HAP-1 (cell line): ENCODE measurements around the gene DCST1.

Experiments used
- DNase-seq, 2 experiments: peaks; one replicate each; pipeline ENCODE4 v3.0.0-alpha.2; 2016 to 2020; ENCODE audit warnings: low spot score in 2 of 2
- H3K27me3 ChIP-seq: fragments of 250-450 bp; sonication (Bioruptor Pico); 2 replicates; pipeline ENCODE4 v1.5.1; 2020; ENCODE audit warnings: low read depth, mild to moderate bottlenecking, moderate library complexity
- H3K36me3 ChIP-seq: fragments of 250-450 bp; sonication (Bioruptor Pico); replicated peaks from 2 replicates; pipeline ENCODE4 v1.5.1; 2020; ENCODE audit warnings: mild to moderate bottlenecking
- H3K4me1 ChIP-seq: fragments of 250-450 bp; sonication (Bioruptor Pico); 2 replicates; pipeline ENCODE4 v1.5.1; 2020; ENCODE audit warnings: mild to moderate bottlenecking
- H3K4me3 ChIP-seq: fragments of 250-450 bp; sonication (Bioruptor Pico); 2 replicates; pipeline ENCODE4 v1.5.1; 2020; ENCODE audit warnings: mild to moderate bottlenecking, moderate library complexity
- H3K9me3 ChIP-seq: fragments of 250-450 bp; sonication (Bioruptor Pico); 2 replicates; pipeline ENCODE4 v1.5.1; 2020; ENCODE audit warnings: mild to moderate bottlenecking, moderate library complexity
- in situ Hi-C: fragments of 300-500 bp; cut with MboI; formaldehyde crosslinking; loops from 3 replicates; pipeline ENCODE4 v1.14.3; 2020; ENCODE audit warnings: low sequenced_read_pairs, inconsistent platforms, mixed read lengths

Gene DCST1

GRCh38 chr1:155086128-155086741 lies 52.6 kb downstream of the DCST1 start:
- H3K4me1 ChIP-seq: peaks cover 15% of the 10 kb centered on the region
- H3K27me3 ChIP-seq: no peaks in the 10 kb centered on the region
- peak in 1 of 2 experiments; percentile 88 for DNase-seq
- no peaks in the 10 kb centered on the region; the same call in 1 of the 2 replicates for H3K36me3 ChIP-seq
- H3K4me3 ChIP-seq: peak overlapping the region; percentile 66
- in situ Hi-C loops: loop anchor here (10.0 kb wide), 1 partner anchor 61 kb away; no protein-coding TSS in a partner anchor
- H3K9me3 ChIP-seq: no peaks in the 10 kb centered on the region

GRCh38 chr1:155086856-155087535 lies 53.4 kb downstream of the DCST1 start:
- no peak for DNase-seq
- no peak overlapping the region for H3K4me3 ChIP-seq

GRCh38 chr1:155091071-155092051 lies 57.7 kb downstream of the DCST1 start:
- Histone ChIP-seq H3K9me3 (no peaks in the 10 kb centered on the region), H3K36me3 (no peaks in the 10 kb centered on the region; the same call in 1 of the 2 replicates), H3K4me1 (peaks cover under 1% of the 10 kb centered on the region), H3K27me3 (peaks cover 4% of the 10 kb centered on the region; the same call in 1 of the 2 replicates), H3K4me3 (no peak overlapping the region)
- peak; percentile 73 to 94 for DNase-seq
- in situ Hi-C loops: loop anchor here (5.0 kb wide), 1 partner anchor 76 kb away; no protein-coding TSS in a partner anchor

More at GRCh38 chr1:155086856-155087535, 53.4 kb downstream of the DCST1 start:
- in situ Hi-C loops: loop anchor here (10.0 kb wide), 1 partner anchor 62 kb away; no protein-coding TSS in a partner anchor
- Histone ChIP-seq H3K27me3 (no peaks in the 10 kb centered on the region), H3K9me3 (no peaks in the 10 kb centered on the region), H3K4me1 (peaks cover 15% of the 10 kb centered on the region), H3K36me3 (no peaks in the 10 kb centered on the region; the same call in 1 of the 2 replicates)

GRCh38 chr1:155092131-155092530 lies 58.5 kb downstream of the DCST1 start:
- no peak for DNase-seq
- Histone ChIP-seq H3K27me3 (peaks cover 4% of the 10 kb centered on the region; the same call in 1 of the 2 replicates), H3K4me3 (no peak overlapping the region), H3K9me3 (no peaks in the 10 kb centered on the region), H3K36me3 (no peaks in the 10 kb centered on the region), H3K4me1 (no peaks in the 10 kb centered on the region; the same call in 1 of the 2 replicates)
- in situ Hi-C loops: loop anchor here (5.0 kb wide), 1 partner anchor 75 kb away; no protein-coding TSS in a partner anchor

- H3K4me3 ChIP-seq: no peak overlapping the region
- DNase-seq: no peak
- peaks cover 4% of the 10 kb centered on the region; the same call in 1 of the 2 replicates for H3K27me3 ChIP-seq
- no peaks in the 10 kb centered on the region for H3K9me3 ChIP-seq
- in situ Hi-C loops: loop anchor here (5.0 kb wide), 1 partner anchor 75 kb away; no protein-coding TSS in a partner anchor
- no peaks in the 10 kb centered on the region for H3K36me3 ChIP-seq
- H3K4me1 ChIP-seq: no peaks in the 10 kb centered on the region; the same call in 1 of the 2 replicates
Measured at GRCh38 chr1:155092641-155093040, 59.0 kb downstream of the DCST1 start.

GRCh38 chr1:155093911-155094621 lies 60.4 kb downstream of the DCST1 start:
- Histone ChIP-seq H3K9me3 (no peaks in the 10 kb centered on the region), H3K36me3 (no peaks in the 10 kb centered on the region), H3K27me3 (peaks cover 4% of the 10 kb centered on the region; the same call in 1 of the 2 replicates), H3K4me1 (no peaks in the 10 kb centered on the region; the same call in 1 of the 2 replicates), H3K4me3 (no peak overlapping the region)
- DNase-seq: peak in 1 of 2 experiments; percentile 60
- in situ Hi-C loops: loop anchor here (5.0 kb wide), 1 partner anchor 73 kb away; no protein-coding TSS in a partner anchor

GRCh38 chr1:155094622-155094948 lies 61.0 kb downstream of the DCST1 start:
- DNase-seq: no peak
- Histone ChIP-seq H3K36me3 (no peaks in the 10 kb centered on the region), H3K9me3 (no peaks in the 10 kb centered on the region), H3K27me3 (peaks cover 4% of the 10 kb centered on the region; the same call in 1 of the 2 replicates), H3K4me1 (no peaks in the 10 kb centered on the region; the same call in 1 of the 2 replicates), H3K4me3 (no peak overlapping the region)
- in situ Hi-C loops: loop anchor here (5.0 kb wide), 1 partner anchor 73 kb away; no protein-coding TSS in a partner anchor

- peaks cover 4% of the 10 kb centered on the region; the same call in 1 of the 2 replicates for H3K27me3 ChIP-seq
- DNase-seq: no peak
- no peaks in the 10 kb centered on the region for H3K9me3 ChIP-seq
- H3K36me3 ChIP-seq: no peaks in the 10 kb centered on the region
- H3K4me1 ChIP-seq: no peaks in the 10 kb centered on the region
- in situ Hi-C loops: no loop called here
- H3K4me3 ChIP-seq: no peak overlapping the region
Measured at GRCh38 chr1:155099331-155099730, 65.7 kb downstream of the DCST1 start.
